Activated T-cell treated with anti-CD3 and anti-CD28 coated beads, Interleukin-2, amount 50 U/mL, for 48 hours (primary cell): ENCODE data around the gene ARHGAP8.

ENCODE experiments used
- DNase-seq, 2 experiments: peaks; one replicate each; pipeline ENCODE4 v3.0.0-alpha.2; 2020

Gene ARHGAP8

DNA sequence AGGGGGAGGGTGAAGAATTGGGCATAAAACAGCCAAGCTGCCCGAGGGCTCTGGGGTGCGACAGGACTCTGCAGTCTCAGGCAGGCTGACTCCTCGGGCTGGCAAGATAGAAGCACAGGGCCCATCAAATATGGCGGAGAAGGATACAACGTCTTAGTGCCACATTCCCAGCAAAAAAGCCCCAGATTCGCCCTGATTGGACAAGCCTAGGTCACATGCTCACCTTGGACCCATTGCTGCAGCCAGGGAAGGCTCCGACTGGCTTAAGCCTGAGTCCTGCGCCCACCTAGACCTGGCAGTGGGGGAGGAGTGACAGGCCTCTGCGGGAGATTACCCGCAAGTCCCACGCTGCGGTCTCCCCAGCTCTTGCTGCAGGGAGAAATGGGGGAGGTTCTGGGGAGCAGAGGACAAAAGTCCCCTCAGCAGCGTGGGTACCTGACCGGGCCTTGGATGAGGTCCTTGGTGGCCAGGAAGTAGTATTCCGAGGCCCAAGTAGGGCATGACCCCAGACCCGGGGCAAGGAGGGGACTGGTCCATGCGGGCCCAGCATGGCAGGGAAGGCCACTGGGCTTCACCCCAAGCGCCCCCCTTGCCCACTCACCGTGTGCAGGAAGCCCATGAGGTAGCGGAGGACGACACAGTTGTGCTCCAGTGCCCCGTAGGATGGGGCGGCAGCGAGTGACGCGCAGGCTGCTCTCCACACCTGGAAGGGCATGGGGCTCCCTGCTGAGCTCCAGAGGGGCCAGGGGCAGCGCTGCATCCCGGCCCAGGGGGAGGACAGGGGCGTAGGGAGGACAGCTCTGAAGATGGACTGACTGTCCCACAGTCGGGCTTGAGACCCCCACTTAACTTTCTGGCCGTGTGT, 113.0 kb downstream of the ARHGAP8 start:
- DNase-seq: no peak

DNA sequence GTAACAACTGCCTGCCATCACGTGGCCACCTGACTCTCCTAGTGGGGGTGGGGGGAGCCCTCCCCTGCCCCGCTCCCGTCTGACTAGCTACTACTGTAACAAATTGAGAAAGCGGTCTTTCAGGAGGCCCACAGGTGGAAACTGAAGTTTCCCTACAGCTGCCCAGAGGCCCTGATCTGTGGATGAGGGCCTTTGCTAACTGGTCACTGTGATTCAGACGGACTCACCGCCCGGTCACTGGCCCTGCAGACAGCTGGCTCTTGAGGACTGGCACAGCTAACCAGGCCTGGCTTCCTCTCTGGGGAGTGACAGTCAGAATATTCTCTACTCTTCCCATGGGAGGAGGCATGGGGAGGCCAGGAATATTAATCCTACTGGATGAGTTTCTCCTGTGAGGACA, 116.8 kb downstream of the ARHGAP8 start:
- no peak for DNase-seq

GRCh38 chr22:44870021-44870420, 117.6 kb downstream of the ARHGAP8 start:
- DNase-seq: no peak

DNA sequence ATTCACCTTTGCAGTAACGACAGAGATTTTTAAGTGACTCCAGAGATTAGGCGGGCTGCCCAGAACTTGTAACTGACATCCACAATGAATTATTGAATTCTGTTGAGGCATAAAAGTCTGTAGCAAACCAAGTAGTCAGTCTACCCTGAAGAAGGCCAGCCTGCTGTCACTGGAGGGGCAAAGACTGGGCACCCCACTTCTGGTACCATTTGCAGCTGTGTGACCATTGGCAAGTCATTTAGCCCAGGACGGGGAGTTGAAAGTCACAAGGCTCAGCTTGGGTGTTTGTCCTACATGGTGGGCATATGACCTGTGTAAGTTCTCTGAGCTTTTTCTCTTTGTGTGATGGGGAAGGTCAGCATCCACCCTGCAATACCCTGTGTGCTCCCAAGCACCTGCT, 119.4 kb downstream of the ARHGAP8 start:
- no peak for DNase-seq

- DNase-seq: no peak
Observed at GRCh38 chr22:44876921-44877320, 124.5 kb downstream of the ARHGAP8 start.

GRCh38 chr22:44878483-44879300, 126.3 kb downstream of the ARHGAP8 start:
- DNase-seq: no peak

GRCh38 chr22:44879301-44879680, 126.9 kb downstream of the ARHGAP8 start:
- no peak for DNase-seq

DNA sequence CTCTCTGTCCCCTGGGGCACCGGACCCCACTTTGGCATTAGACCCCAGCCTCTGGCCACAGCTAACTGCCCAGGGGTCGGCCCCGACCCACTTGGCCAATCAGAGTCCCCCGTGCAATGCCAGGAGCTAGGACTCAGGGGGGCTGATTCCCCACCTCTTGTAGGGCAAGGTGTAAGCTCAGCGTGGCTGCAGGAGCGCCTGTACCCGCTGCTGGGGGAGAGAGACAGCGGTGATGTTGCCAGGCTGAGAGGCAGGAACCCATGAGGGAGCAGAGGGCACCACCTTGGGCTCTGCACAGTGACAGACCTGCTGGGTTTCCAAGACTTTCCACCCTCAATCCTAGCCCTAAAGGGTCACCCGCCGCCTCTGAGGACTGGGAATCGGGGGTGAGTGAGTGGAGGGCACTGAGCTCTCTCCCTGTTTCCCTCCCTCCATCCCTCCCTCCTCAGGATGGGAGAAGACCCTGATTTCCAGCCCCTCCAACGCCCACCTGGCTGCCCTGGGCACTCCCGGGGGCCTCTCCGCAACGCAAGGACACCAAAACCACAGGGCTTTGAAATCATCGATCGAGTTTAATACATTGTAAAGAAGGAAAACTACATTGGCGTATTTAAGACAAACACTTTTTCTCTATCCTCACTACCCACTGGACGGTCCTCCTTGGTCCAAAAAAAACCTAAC, 128.4 kb downstream of the ARHGAP8 start:
- no peak for DNase-seq

GRCh38 chr22:44881624-44882023, 129.2 kb downstream of the ARHGAP8 start:
- DNase-seq: no peak

GRCh38 chr22:44882226-44882905, 130.0 kb downstream of the ARHGAP8 start:
- no peak for DNase-seq

DNA sequence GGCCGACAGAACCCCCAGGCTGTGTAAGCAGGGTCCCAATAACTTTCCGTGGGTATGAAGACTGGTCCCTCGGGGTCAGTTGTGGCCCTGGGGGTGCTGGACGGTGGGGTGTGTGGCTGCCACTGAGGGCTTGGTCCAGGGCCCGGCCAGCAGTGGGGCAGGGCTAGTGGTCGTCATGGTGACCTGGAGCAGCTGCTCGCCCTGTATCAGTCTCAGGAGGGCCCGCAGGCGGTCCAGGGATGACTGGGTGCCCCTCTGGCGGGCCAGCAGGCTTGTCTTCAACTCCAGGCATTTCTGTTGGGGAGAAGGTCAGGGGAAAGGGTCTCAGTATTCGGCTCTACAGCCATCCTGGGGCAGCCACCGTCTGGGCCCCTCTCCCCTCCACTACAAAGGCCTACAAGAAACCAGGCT, 130.6 kb downstream of the ARHGAP8 start:
- no peak for DNase-seq

DNA sequence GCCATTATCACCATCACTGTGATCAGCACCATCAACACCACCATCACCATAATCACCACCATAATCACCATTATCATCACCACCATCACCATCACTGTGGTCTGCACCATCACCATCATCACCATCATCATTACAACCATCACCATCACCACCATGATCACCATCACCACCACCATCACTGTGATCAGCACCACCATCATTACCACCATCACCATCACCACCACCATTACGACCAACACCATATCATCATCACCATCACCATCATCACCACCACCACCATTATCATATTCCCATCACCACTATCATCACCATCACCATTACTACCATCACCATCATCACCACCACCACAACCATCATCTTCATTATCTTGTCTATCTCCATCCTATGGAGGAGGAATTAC, 132.2 kb downstream of the ARHGAP8 start:
- no peak for DNase-seq

DNA sequence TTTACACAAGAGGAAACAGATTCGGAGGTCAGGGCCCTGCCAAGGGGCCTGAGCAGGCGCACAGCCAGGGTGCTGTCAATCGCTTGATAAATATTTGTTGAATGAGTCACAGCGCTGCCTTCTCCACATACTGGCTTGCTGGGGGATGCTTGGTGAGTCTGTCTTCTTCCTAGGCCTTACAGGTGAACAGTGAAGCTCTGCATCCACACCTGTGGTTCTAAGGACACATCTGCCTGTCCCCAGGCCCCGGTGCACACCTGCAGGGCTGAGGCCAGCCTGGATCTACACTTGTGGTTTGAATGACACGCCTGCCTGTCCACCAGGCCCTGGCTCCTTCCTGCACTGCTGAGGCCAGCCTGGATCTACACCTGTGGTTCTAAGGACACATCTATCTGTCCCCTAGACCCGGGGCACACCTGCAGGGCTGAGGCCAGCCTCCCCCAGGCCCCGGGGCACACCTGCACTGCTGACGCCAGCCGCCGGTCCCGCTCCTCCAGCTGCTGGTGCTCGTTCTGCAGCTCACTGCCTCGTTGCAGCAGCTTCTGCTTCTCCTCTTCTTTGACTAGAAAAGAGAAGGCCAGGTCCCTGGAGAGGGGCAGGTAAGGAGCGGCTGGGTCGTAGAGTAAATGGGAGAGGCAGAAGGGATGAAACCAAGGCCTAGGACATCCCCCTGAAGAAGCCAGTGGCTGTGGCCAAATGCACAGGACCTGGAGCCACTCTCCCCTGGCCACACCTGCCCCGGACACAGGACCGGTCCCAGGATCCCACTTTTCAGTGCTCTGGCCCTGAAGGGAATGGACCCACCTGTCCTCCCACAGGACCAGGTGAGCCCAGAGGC, 132.8 kb downstream of the ARHGAP8 start:
- DNase-seq: no peak

DNA sequence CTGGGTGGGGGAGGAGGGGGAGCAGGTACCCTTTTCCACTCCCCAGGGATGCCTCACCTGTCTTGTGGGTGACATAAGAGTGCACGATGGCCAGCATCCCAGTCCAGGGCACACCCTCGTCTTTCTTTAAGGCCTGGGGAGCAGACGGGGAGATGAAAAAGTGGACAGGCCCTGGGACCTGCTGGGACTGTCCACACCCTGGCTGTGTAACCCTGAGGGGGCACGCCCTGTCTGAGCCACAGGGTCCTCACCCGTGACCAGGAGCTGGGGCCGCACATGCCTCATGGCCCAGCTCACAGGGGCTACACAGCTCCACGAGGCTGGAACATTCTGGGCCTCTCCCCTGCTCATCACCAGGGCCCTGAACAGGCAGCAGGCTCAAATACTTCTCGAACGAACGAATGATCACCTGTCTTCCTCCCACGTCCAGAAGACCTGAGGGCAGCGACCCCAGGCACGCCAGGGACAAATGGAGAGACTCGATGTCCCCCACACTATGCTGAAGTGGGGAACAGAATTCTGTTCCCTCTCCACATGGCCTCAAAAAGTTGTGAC, 133.5 kb downstream of the ARHGAP8 start:
- no peak for DNase-seq

GRCh38 chr22:44887941-44888366, 135.6 kb downstream of the ARHGAP8 start:
- DNase-seq: no peak

DNA sequence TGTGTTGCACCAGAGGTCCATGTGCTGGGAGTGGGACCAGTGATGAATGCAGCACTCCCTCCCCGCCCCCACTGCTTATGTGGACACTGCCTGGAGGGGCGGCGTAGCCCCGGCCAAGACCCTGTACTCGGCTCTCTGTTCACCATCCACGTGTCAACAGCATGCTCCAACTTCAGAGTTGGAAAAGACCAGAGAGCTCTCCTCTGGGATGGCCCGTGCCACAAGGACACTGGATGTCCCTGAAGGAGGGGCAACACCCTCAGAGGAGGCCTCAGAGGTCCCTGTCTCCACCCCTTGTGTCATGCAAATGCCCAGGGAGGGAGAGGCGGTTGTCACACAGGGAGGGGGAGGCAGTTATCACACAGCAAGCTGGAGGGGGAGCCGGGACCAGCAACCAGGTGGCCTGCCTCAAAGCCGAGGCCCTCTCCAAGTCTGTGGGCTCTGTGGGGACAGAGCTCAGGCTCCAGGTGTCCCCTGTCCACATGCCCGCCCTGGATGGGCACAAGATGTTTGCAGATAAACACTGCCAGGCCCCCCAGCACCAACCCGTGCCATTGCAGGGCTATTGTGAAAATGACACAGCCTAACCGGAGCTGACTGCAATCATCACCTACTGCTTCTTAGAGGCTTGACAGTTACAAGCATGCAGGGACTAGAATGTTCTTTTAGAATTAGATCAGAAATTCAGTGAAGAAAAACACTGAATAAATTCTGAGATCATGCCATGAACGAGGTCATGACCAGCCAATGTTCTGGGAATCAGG, 136.3 kb downstream of the ARHGAP8 start:
- no peak for DNase-seq

- no peak for DNase-seq
Observed at GRCh38 chr22:44889255-44889878, 137.0 kb downstream of the ARHGAP8 start.

DNA sequence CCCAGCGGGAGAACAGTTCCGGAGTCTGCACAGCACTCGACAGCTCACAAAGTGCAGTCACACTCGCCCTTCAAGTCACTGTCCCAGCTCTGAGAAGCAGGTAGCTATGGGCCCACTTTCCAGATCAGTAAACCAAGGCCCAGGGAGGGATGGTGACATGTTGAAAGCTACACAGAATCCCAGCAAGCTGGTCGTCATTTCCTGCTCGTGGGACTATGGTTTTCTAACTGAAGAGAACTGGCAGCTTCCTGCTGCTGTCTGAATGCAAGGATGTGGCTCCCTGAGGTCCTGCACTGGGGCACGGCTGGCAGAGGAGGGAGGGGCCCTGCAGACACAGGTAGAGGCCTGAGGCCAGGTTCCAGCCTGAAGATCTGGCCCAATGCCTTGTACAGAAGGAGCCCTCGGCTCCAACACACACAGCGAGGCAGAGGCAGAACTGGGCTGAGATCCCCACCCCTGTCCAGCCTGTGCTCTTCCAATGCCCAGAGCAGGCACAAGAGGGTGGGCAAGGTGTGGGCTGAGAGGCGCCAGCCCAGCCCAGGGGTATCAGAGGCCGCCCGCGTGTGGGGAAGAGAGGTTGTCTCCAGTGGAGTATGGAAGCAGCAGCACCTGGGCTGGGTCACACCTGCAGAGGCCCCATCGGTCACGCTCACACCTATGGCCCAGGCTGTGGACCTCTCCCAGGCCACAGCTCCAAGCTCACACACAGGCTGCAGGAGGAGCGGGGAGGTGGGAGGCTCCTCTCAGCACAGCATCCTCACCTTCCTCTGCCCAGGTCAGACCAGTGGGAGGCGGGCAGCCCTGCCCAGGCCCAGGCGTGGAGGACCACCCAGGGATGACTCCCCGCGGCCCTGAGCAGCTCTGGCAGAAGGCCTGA, 138.3 kb downstream of the ARHGAP8 start:
- no peak for DNase-seq

DNA sequence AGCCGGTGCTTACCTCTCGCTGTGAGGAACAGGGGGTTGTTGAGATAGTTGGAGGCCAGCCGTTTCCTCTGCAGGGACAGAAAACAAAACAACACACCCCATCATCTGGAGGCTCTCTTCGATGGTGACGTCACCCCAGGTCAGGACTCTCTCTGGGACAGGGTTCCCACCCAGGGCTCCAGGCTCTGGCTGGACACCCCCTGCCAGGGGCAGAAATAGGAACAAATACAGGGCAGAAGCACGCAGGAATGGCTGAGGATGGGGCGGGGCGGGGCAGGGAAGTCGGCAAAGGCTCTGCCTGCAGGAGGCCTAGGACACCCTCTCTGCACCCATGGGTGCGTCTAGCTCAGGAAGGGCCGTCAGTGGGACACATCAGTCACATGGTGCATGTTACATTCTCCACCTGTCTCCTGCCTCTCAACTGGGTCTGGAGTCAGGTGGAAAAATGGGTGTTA, 138.9 kb downstream of the ARHGAP8 start:
- no peak for DNase-seq
